Parathyroid adenoma (tissue), 2 donors: ENCODE data around the gene MAP3K8.

ENCODE experiments used
- H2AFZ ChIP-seq: fragments of 300-600 bp; sonication (generic); one replicate; pipeline ENCODE4 v1.7.0; 2017; ENCODE audit warnings: antibody characterized with exemption, mild to moderate bottlenecking
- H3K27ac ChIP-seq: fragments of 300-600 bp; sonication (generic); one replicate; pipeline ENCODE4 v1.7.0; 2017
- H3K27me3 ChIP-seq: fragments of 300-600 bp; sonication (generic); one replicate; pipeline ENCODE4 v1.7.0; 2017; ENCODE audit warnings: low read length; ENCODE audit not compliant: control insufficient read depth, insufficient read depth
- H3K36me3 ChIP-seq: fragments of 300-600 bp; sonication (generic); one replicate; pipeline ENCODE4 v1.7.0; 2017; ENCODE audit warnings: low read length; ENCODE audit not compliant: control insufficient read depth, insufficient read depth
- H3K4me1 ChIP-seq: fragments of 300-600 bp; sonication (generic); one replicate; pipeline ENCODE4 v1.7.0; 2017; ENCODE audit warnings: control low read depth
- H3K4me2 ChIP-seq: fragments of 300-600 bp; sonication (generic); one replicate; pipeline ENCODE4 v1.7.0; 2017; ENCODE audit warnings: low read length
- H3K4me3 ChIP-seq: fragments of 300-600 bp; sonication (generic); one replicate; pipeline ENCODE4 v1.7.0; 2017; ENCODE audit warnings: low read depth, low read length
- H3K79me2 ChIP-seq: fragments of 300-600 bp; sonication (generic); one replicate; pipeline ENCODE4 v1.7.0; 2017; ENCODE audit warnings: control low read depth
- H3K9ac ChIP-seq: fragments of 300-600 bp; sonication (generic); one replicate; pipeline ENCODE4 v1.7.0; 2017; ENCODE audit warnings: mild to moderate bottlenecking
- H3K9me3 ChIP-seq: fragments of 300-600 bp; sonication (generic); one replicate; pipeline ENCODE4 v1.7.0; 2017; ENCODE audit warnings: low read length; ENCODE audit not compliant: control insufficient read depth
- CTCF ChIP-seq: fragments of 300-600 bp; sonication (generic); IDR thresholded peaks from one replicate; pipeline ENCODE4 v1.7.0; 2017; ENCODE audit warnings: antibody characterized with exemption, mild to moderate bottlenecking
- donor health status: primary hyperparathyroidism.

Gene MAP3K8

DNA sequence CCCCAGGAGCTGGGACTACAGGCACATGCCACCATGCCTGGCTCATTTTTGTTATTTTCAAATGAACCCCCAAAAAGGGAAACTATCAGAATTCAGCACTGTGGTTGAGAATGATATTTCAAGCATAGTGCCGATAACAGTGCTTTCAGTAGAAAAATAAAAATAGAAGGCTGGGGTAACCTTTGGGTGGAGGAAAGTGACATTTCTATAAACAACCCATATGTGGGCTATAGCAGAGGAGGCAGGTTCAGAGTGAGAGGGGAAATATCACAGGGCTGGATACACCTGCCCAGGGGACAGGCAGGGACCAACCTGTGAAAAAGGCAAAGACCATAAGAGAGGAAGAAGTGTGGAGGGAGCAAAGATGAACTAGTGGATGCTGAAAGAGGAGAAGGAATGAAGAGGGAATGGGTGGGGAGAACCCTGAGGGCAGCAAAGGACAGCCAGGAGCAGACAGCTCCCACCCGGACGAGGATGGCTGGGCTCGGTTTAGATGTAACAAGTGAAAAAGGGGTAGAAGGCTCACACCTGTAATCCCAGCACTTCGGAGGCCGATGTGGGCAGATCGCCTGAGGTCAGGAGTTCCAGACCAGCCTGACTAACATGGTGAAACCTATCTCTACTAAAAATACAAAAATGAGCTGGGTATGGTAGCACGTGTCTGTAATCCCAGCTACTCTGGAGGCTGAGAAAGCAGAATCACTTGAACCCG lies 56.5 kb downstream of the MAP3K8 start:
- no peaks in the 10 kb centered on the region for H3K27me3 ChIP-seq
- H3K27ac ChIP-seq: no peak overlapping the region
- H3K4me3 ChIP-seq: no peak overlapping the region
- no peaks in the 10 kb centered on the region for H3K9me3 ChIP-seq
- H3K36me3 ChIP-seq: no peaks in the 10 kb centered on the region
- no peak overlapping the region for H3K4me2 ChIP-seq
- H3K9ac ChIP-seq: no peak overlapping the region
- H2AFZ ChIP-seq: no peak overlapping the region
- no peak for TF ChIP-seq CTCF
- H3K4me1 ChIP-seq: no peaks in the 10 kb centered on the region
- no peaks in the 10 kb centered on the region for H3K79me2 ChIP-seq

GRCh38 chr10:30491204-30491915 lies 57.4 kb downstream of the MAP3K8 start:
- Histone ChIP-seq H3K27me3 (no peaks in the 10 kb centered on the region), H3K4me2 (no peak overlapping the region), H3K79me2 (no peaks in the 10 kb centered on the region), H3K9me3 (no peaks in the 10 kb centered on the region), H3K4me3 (no peak overlapping the region), H3K27ac (no peak overlapping the region), H2AFZ (no peak overlapping the region), H3K36me3 (no peaks in the 10 kb centered on the region), H3K4me1 (no peaks in the 10 kb centered on the region), H3K9ac (no peak overlapping the region)
- no peak for TF ChIP-seq CTCF

- Histone ChIP-seq H3K4me1 (no peaks in the 10 kb centered on the region), H3K9me3 (no peaks in the 10 kb centered on the region), H3K36me3 (no peaks in the 10 kb centered on the region), H3K9ac (no peak overlapping the region), H3K79me2 (no peaks in the 10 kb centered on the region), H2AFZ (no peak overlapping the region), H3K27ac (no peak overlapping the region), H3K4me3 (no peak overlapping the region), H3K4me2 (no peak overlapping the region), H3K27me3 (no peaks in the 10 kb centered on the region)
- no peak for TF ChIP-seq CTCF
Observed at GRCh38 chr10:30491916-30492515, 58.0 kb downstream of the MAP3K8 start.

DNA sequence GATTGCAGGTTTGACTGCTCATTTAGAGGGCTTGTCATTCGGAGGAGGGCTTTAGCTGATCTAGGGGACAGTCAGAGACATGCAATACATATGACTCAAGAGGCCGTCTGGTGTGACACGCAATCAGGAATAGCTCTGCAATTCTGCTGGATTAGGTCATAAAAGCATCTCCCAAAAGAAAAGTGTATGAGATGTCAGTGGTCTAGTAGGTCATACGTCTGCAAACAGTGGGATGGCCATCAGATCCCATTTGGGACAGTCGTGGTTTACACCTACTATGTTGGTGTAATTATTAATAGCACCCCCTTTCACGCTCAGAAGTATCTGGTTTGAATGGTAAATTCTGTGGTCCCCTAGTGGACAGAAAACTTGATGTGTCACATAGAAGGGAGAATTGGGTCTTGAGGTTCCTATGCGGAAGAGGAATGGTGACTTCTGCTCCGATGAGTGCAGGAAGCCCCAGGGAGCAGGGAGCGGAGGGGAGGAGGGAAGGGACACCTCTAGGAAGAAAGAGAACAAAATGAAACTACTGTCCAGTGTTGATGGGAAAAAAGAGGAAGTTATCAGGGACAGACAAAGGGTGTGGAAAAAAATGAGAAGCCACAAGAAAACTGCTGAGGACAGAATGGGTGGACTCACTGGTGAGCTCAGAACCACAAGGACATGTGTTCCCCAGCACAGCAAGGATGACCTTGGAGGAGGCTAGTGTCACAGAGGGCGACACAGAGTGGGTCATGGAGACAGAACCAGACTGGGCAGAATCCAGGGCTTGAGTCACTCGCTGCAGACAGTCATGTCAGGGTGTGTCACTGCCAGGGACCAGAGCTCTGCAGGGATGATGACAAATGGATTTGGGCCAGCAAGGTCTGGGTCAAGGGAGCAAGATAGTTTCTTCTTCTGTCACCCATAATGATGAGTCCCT lies 59.9 kb downstream of the MAP3K8 start:
- Histone ChIP-seq H3K27me3 (no peaks in the 10 kb centered on the region), H3K27ac (no peak overlapping the region), H3K36me3 (no peaks in the 10 kb centered on the region), H3K9me3 (no peaks in the 10 kb centered on the region), H3K4me3 (no peak overlapping the region), H3K4me1 (no peaks in the 10 kb centered on the region), H3K9ac (no peak overlapping the region), H2AFZ (no peak overlapping the region), H3K79me2 (no peaks in the 10 kb centered on the region), H3K4me2 (no peak overlapping the region)
- no peak for TF ChIP-seq CTCF
